AG20443 (cell line): Measurements from ENCODE around the gene IFNW1.

ENCODE experiments used
- DNase-seq: peaks from one replicate; pipeline ENCODE4 v3.0.0; 2012; ENCODE audit warnings: low spot score, mixed read lengths

The IFNW1 gene

DNA sequence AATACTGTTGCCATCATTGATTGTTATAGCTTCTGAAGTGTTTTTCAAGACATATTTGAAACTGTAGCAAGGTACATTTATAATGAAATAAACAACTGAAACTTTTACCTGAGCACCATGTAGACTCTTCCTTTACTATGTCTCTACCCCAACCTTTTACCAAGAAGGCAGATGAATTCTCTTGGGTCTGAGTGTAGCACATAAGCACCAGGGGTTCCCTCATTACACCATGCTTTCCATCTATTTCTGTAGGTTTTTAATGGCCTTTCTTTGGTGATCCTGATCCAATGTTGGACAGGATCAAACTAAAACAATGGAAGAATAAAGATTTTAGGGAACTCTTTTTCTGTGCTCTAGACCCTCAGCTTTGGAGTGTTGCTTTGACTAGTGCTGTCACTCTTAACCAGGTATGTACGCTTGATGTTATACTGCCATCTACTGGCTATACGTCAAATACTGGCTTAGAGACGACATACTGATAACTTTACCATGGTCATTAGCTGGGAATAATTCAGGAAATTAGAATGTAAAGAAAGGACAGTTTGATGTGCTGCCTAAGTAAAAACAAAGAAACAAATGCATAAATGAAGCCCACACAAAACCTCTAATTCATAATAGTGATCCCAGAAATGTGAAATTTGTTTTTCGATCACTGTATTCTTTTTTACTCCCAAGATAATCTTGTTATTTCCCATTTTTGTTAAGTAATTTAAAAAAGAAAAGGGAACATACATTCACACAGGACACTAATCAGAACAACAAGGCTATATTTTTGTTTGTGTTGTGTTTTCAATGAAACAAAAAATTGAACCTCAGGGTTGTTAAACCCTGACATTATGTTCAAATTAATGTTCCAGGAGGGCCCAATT, 30.7 kb downstream of the IFNW1 start:
- DNase-seq = peak; percentile 48

GRCh38 chr9:21104787-21105186, 36.8 kb downstream of the IFNW1 start:
- no peak for DNase-seq

DNA sequence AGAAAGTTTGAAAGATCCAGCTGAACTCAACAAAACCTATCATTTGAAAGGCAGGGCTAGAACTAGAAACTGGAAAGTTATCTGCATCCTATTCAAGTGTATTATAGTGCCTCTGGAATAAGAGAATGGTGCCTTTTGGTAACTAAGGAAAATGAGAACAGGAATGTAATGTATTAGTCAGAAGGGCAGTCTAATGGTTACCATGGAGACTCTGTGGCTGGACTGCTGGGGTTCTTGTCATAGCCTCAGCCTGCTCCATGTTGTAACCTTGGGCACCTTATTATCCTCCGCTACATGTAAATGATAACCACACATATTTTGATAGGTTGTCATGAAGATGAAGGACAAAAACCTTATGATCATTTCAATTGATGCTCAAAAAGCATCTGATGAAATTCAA, 39.3 kb downstream of the IFNW1 start:
- peak; percentile 41 for DNase-seq

DNA sequence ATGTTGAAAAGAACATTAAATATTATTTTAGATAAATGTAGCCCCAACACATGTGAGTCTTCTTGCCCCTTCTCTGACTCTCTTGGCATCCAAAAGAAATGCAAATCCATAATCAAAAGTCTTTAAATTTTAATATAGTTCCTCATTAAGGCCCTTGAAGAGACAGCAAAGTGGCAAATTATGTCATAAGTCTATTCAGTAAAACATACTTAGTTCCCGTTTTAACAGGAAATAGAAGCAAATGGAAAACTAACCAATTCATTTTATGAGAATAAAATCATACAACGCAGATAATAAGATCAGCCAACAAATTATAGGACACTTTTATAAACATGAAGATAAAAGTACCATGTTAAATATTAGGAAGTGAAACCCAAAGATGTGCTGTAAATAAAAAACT, 43.8 kb downstream of the IFNW1 start:
- no peak for DNase-seq

DNA sequence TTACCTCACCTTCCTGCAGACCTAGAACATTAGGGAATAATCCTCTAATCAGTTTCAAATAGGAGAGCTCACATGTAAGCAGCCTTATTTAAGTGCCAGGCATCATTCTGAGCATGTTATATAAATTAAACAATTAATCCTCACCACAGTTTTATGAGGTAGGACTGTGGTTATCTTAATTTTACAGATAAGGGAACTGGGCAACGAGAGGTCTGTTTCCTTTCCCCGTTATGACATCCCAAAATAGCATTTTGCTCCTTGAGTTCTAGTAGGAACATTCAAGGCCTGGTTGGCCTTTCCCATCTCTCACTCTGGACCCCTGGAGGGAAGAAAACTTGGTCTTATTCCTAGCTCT, 44.8 kb downstream of the IFNW1 start:
- no peak for DNase-seq

DNA sequence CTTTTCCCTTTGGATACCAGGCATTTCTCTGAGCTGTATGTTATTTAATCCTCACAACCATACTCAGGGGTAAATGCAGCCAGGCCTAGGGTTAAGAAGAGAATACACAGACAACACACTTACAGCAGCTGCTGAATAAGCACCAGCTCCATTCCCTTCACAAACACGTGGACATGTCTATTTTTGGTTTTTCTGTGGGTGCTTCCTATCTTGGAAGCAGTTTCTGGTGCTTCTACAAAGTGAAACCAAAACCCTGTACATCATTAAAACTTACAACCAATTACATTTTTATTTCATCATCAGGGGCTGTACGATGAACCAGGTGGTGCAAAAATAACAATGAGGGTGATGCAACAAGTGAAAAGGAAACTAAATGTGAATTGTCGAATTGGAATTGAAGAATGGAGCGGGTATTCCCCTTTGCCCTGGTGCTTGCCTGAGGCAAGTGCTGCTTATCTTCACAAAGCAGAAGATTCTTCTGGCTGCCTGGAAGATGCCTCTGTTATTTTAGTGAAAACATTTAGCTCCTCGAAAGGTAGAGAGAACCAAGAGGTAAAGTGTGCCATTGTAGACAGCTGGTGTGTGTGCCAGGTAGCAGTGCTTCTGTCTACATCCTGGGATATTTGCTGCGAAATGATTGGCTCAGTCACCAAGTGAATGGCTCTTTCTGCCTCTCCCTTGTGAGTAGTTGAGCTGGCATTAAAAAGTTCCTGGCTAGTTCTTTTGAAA, 45.3 kb downstream of the IFNW1 start:
- peak; percentile 45 for DNase-seq

DNA sequence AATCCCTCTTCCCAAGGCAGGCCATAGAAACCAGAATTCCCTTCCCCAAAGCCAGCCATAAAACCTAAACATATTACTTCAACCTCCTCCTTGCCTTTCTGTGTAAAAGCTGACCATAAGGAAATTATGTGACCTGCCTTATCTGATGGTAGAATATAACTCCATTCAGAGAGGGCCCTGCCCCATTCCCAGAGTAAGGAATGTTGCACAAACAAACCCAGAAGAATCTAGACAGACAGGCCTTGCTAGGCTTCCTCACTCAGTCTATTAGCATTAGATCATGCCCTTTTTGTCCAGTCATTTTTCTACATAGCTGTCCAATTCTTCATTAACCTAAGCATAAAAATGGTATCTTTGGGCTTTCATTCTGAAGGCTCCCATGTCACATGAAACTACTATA, 46.1 kb downstream of the IFNW1 start:
- DNase-seq = no peak
